HepG2 (cell line): ENCODE data around the gene WNK2. TPM values are rescaled to one million over a fixed set of nuclear protein-coding genes. Genes with fewer than 3 reads are reported as not detected.

ENCODE experiments used
- ATAC-seq: fragments of 200-7000 bp; cut with Tn5 transposase; 3 replicates; pipeline ENCODE4 v1.9.1; 2020; ENCODE audit warnings: mild to moderate bottlenecking, moderate library complexity
- BruUV-seq: library from RNA; stranded (reverse); fragments of 400-500 nt; replicated peaks from 2 replicates; lab custom pipeline; 2021; lab: Mats Ljungman, UMichigan
- CTCF ChIA-PET: fragments of 300-600 bp; formaldehyde crosslinking; extraction: SDS; loops from one replicate; lab custom pipeline; 2021; ENCODE audit warnings: low total read pairs, inconsistent platforms, low intra/inter-chr PET ratio; lab: Yijun Ruan, JAX
- POLR2A ChIA-PET: fragments of 350-600 bp; sonication (Branson Sonifier 250); formaldehyde crosslinking; loops from one replicate; lab custom pipeline; 2020; ENCODE audit warnings: antibody characterized with exemption, inconsistent platforms; lab: Yijun Ruan, JAX
- DNase-seq: peaks from one replicate; pipeline ENCODE4 v3.0.0-alpha.2; 2015; ENCODE audit warnings: low spot score
- FAIRE-seq: peaks from 3 replicates; lab custom pipeline; 2011; peaks lifted over from hg19 to GRCh38; lab: Jason Lieb, UNC
- H2AFZ ChIP-seq: one replicate; pipeline ENCODE4 v1.6.1; 2011; ENCODE audit warnings: low read length, inconsistent platforms
- H3K27ac ChIP-seq: fragments of 300-600 bp; 3 replicates; pipeline ENCODE4 v1.8.0; 2011; ENCODE audit warnings: mixed run types, mild to moderate bottlenecking, mixed read lengths, low read length, inconsistent platforms; ENCODE audit not compliant: insufficient read depth; ENCODE audit errors: extremely low read length
- H3K27me3 ChIP-seq, 2 experiments: fragments of 200-600 bp in 1 of 2; 2 replicates in 1 of 2; 3 replicates in 1 of 2; pipeline versions ENCODE4 v1.6.0 to v1.8.0; 2011; ENCODE audit warnings: low read length in 2 of 2, mild to moderate bottlenecking in 2 of 2, moderate library complexity in 2 of 2, inconsistent platforms in 1 of 2; ENCODE audit not compliant: insufficient read depth in 2 of 2, control insufficient read depth in 1 of 2
- H3K36me3 ChIP-seq, 2 experiments: fragments of 200-600 bp in 1 of 2; replicated peaks in 1 of 2; 2 replicates in 1 of 2; 3 replicates in 1 of 2; pipeline versions ENCODE4 v1.5.1 to v1.8.0; 2011; ENCODE audit warnings: low read length in 2 of 2, inconsistent platforms in 1 of 2; ENCODE audit not compliant: insufficient read depth in 2 of 2, control insufficient read depth in 1 of 2
- H3K4me1 ChIP-seq: 2 replicates; pipeline ENCODE4 v1.5.1; 2012; ENCODE audit warnings: low read length, inconsistent platforms; ENCODE audit not compliant: insufficient read depth
- H3K4me2 ChIP-seq: 2 replicates; pipeline ENCODE4 v1.6.0; 2011; ENCODE audit warnings: low read depth, low read length, inconsistent platforms
- H3K4me3 ChIP-seq, 3 experiments: fragments of 200-600 bp in 1 of 3; sonication (generic), shearing (Covaris generic) in 1 of 3; replicated peaks in 1 of 3; 2 replicates each; pipeline ENCODE4 v1.5.1; 2011 to 2016; ENCODE audit warnings: low read length in 3 of 3, inconsistent platforms in 2 of 3, low read depth in 2 of 3, mild to moderate bottlenecking in 2 of 3, control low read depth in 1 of 3, mixed read lengths in 1 of 3; ENCODE audit not compliant: insufficient read depth in 1 of 3
- H3K79me2 ChIP-seq: one replicate; pipeline ENCODE4 v1.6.1; 2011; ENCODE audit warnings: low read length, inconsistent platforms; ENCODE audit not compliant: insufficient read depth
- H3K9ac ChIP-seq: 2 replicates; pipeline ENCODE4 v1.6.0; 2011; ENCODE audit warnings: mild to moderate bottlenecking, low read depth, low read length, inconsistent platforms; ENCODE audit not compliant: insufficient read depth
- H3K9me3 ChIP-seq: 2 replicates; pipeline ENCODE4 v1.5.1; 2012; ENCODE audit warnings: mild to moderate bottlenecking, low read length
- H4K20me1 ChIP-seq: 2 replicates; pipeline ENCODE4 v1.6.0; 2011; ENCODE audit warnings: inconsistent platforms, mild to moderate bottlenecking, low read length, moderate library complexity; ENCODE audit not compliant: insufficient read depth
- BCL6 ChIP-seq: IDR thresholded peaks from 2 replicates; pipeline ENCODE4 v1.6.1; 2016; ENCODE audit warnings: missing genetic modification reagents, missing compliant biosample characterization
- CBX2 ChIP-seq, 2 experiments: fragments of 200-600 bp in 1 of 2; sonication (generic); formaldehyde crosslinking in 1 of 2; IDR thresholded peaks; 2 replicates each; pipeline versions ENCODE4 v1.7.0 to v1.8.1; 2018 to 2022; ENCODE audit warnings: low read depth in 2 of 2, low read length in 1 of 2, mild to moderate bottlenecking in 1 of 2, missing genetic modification reagents in 1 of 2
- EZH2 ChIP-seq: conservative IDR thresholded peaks from 2 replicates; pipeline ENCODE4 v1.6.1; 2012; ENCODE audit warnings: mild to moderate bottlenecking, low read depth, low read length, moderate library complexity
- KAT7 ChIP-seq: IDR thresholded peaks from 2 replicates; pipeline ENCODE4 v1.6.1; 2018; ENCODE audit warnings: borderline replicate concordance, missing compliant biosample characterization
- POGK ChIP-seq: sonication (generic); formaldehyde crosslinking; conservative IDR thresholded peaks from 2 replicates; pipeline ENCODE4 v1.8.0; 2022; ENCODE audit warnings: mild to moderate bottlenecking, moderate library complexity, missing genetic modification reagents
- TSC22D2 ChIP-seq: sonication (generic); formaldehyde crosslinking; IDR thresholded peaks from 2 replicates; pipeline ENCODE4 v1.5.1; 2020; ENCODE audit warnings: missing genetic modification reagents, mild to moderate bottlenecking, borderline replicate concordance
- ZBTB8A ChIP-seq: sonication (generic); formaldehyde crosslinking; IDR thresholded peaks from 2 replicates; pipeline ENCODE4 v1.4.0; 2020; ENCODE audit warnings: mild to moderate bottlenecking, low read depth, missing genetic modification reagents, borderline replicate concordance
- ZNF552 ChIP-seq: sonication (generic); formaldehyde crosslinking; IDR thresholded peaks from 2 replicates; pipeline ENCODE4 v1.9.0; 2022; ENCODE audit warnings: missing genetic modification reagents, mild to moderate bottlenecking, borderline replicate concordance
- ZNF639 ChIP-seq: conservative IDR thresholded peaks from 2 replicates; pipeline ENCODE4 v1.6.1; 2018; ENCODE audit warnings: missing genetic modification reagents
- WGBS: methylation state at CpG from one replicate; pipeline ENCODE4 v1.1.6; 2017; ENCODE audit warnings: low lambda C conversion rate; 5-methylcytosine and 5-hydroxymethylcytosine counted together
- in situ Hi-C: cut with HindIII; loops from 2 replicates; pipeline ENCODE4 v1.10.0; 2017; ENCODE audit warnings: low pct_unique_long_range_greater_than_20kb; ENCODE audit not compliant: extremely low pct_ligation_motif_present
- intact Hi-C: fragments of 100-400 bp; cut with micrococcal nuclease; formaldehyde crosslinking; loops from one replicate; pipeline ENCODE4 v1.10.0; 2022; ENCODE audit not compliant: unreplicated experiment
- polyA plus RNA-seq, 8 experiments: library from polyadenylated mRNA; depleted of rRNA in 3 of 8; stranded (reverse) in 7 of 8; unstranded in 1 of 8; fragments of >200 nt; fragmentation: Illumina TruSeq in 4 of 8; extraction: Trizol in 4 of 8; gene quantifications; 2 replicates each; pipeline versions ENCODE4 v1.2.1 to v1.2.3, GENCODE V29; 2011 to 2016; ENCODE audit warnings: low read depth in 4 of 8, missing spikeins in 1 of 8, mixed read lengths in 1 of 8; ENCODE audit not compliant: insufficient read depth in 1 of 8
- total RNA-seq, 5 experiments: library from RNA; depleted of rRNA; stranded (reverse); fragments of >200 nt; fragmentation: Illumina TruSeq; extraction: Trizol; gene quantifications; 2 replicates each; pipeline ENCODE4 v1.2.3, GENCODE V29; 2016; ENCODE audit warnings: low read depth in 1 of 5

Gene WNK2
- total and polyA plus RNA-seq, 2 of the 13 experiments (the other 11 are each of a cell fraction or from before 2014, with no cell fraction given), result 10.5 to 12.0 TPM

- Histone ChIP-seq H3K4me2 (no peak overlapping the region), H3K9me3 (no peaks in the 10 kb centered on the region), H3K36me3 (no peaks in the 10 kb centered on the region), H2AFZ (no peak overlapping the region), H3K79me2 (no peaks in the 10 kb centered on the region), H3K27me3 (peaks cover 5 to 33% of the 10 kb centered on the region in 2 experiments), H3K27ac (no peak overlapping the region), H3K4me3 (no peak overlapping the region), H3K9ac (no peak overlapping the region), H4K20me1 (no peaks in the 10 kb centered on the region), H3K4me1 (peaks cover 35% of the 10 kb centered on the region)
- ChIA-PET POLR2A (no interaction called here), CTCF (no interaction called here)
- no peak for TF ChIP-seq CBX2 (IDR thresholded peaks at IDR 0.05; ENCODE audit: low read depth, low read length)
- TF ChIP-seq CBX2 (CRISPR knock-in tag; IDR thresholded peaks at IDR 0.05; ENCODE audit: low read depth), result no peak
- TF ChIP-seq ZNF552 (CRISPR knock-in tag), result no peak
- TF ChIP-seq BCL6 (CRISPR knock-in tag), result no peak
- no peak for TF ChIP-seq ZNF639
- TF ChIP-seq KAT7, result no peak
- no peak for TF ChIP-seq ZBTB8A (CRISPR knock-in tag)
- no peak for TF ChIP-seq EZH2
- TF ChIP-seq TSC22D2 (CRISPR knock-in tag), result no peak
- TF ChIP-seq POGK, result no peak
- intact Hi-C loops (no loop called here), in situ Hi-C loops (loop anchor here (25.0 kb wide), 1 partner anchor 266 kb away; no protein-coding TSS in a partner anchor)
- FAIRE-seq (no peak), DNase-seq (no peak), ATAC-seq (no peak)
- BruUV-seq, result no TSS peak
- 52% methylated on average over 7 of the region's 8 CpGs for WGBS
Observed at GRCh38 chr9:93171261-93171990, 12.5 kb upstream of the WNK2 start.
